Large intestine (tissue), 3 donors: ENCODE data around the gene TRIM67. TPM values are rescaled to one million over a fixed set of nuclear protein-coding genes. Genes with fewer than 3 reads are reported as not detected.
"Not testable (repeated sequence)": the region's sequence is repeated elsewhere in the genome, so short reads cannot be mapped to it uniquely, and the experiment has no call there.

Source experiments
- DNase-seq, 2 donors: peaks; one replicate each; pipeline versions ENCODE4 v3.0.0 to v3.0.0-alpha.2; 2013
- H3K27ac ChIP-seq: one replicate; pipeline ENCODE4 v1.5.1; 2013; ENCODE audit warnings: low read length
- H3K27me3 ChIP-seq: 2 replicates; pipeline ENCODE4 v1.6.1; 2013; ENCODE audit warnings: low read length; ENCODE audit not compliant: control insufficient read depth, insufficient read depth
- H3K36me3 ChIP-seq: 2 replicates; pipeline ENCODE4 v1.6.1; 2013; ENCODE audit warnings: low read length; ENCODE audit not compliant: control insufficient read depth, insufficient read depth
- H3K4me1 ChIP-seq: one replicate; pipeline ENCODE4 v1.6.1; 2013; ENCODE audit warnings: low read length; ENCODE audit not compliant: control insufficient read depth, insufficient read depth
- H3K4me3 ChIP-seq: one replicate; pipeline ENCODE4 v1.5.1; 2013; ENCODE audit warnings: low read length
- H3K9me3 ChIP-seq: one replicate; pipeline ENCODE4 v1.6.1; 2013; ENCODE audit warnings: mild to moderate bottlenecking, low read depth, low read length, moderate library complexity; ENCODE audit not compliant: control insufficient read depth
- WGBS: methylation state at CpG from one replicate; pipeline ENCODE4 v1.1.5; 2013; ENCODE audit warnings: low lambda C conversion rate; ENCODE audit not compliant: insufficient coverage; 5-methylcytosine and 5-hydroxymethylcytosine counted together
- polyA plus RNA-seq: library from polyadenylated mRNA; unstranded; fragments of 120-200 nt; gene quantifications from one replicate; pipeline ENCODE4 v1.2.1, GENCODE V29; 2013

Gene TRIM67
- polyA plus RNA-seq, 1 donor = 1.1 TPM

- not testable (repeated sequence) for H3K4me3 ChIP-seq, H3K36me3 ChIP-seq, H3K4me1 ChIP-seq, H3K9me3 ChIP-seq, DNase-seq, H3K27me3 ChIP-seq, H3K27ac ChIP-seq
- no CpG with 5 or more reads among the region's 8 CpGs for WGBS
Measured at GRCh38 chr1:231132591-231132990, 29.3 kb upstream of the TRIM67 start.

GRCh38 chr1:231134624-231135023, 27.2 kb upstream of the TRIM67 start:
- H3K4me3 ChIP-seq = no peak overlapping the region
- H3K36me3 ChIP-seq = no peaks in the 10 kb centered on the region
- H3K4me1 ChIP-seq = no peaks in the 10 kb centered on the region
- DNase-seq = no peak
- no peaks in the 10 kb centered on the region for H3K27me3 ChIP-seq
- no peak overlapping the region for H3K27ac ChIP-seq
- H3K9me3 ChIP-seq = no peaks in the 10 kb centered on the region
- WGBS = 100% methylated on average over 1 of the region's 5 CpGs

GRCh38 chr1:231138236-231138635, 23.6 kb upstream of the TRIM67 start:
- no peaks in the 10 kb centered on the region for H3K4me1 ChIP-seq
- no peaks in the 10 kb centered on the region for H3K36me3 ChIP-seq
- H3K9me3 ChIP-seq = no peaks in the 10 kb centered on the region
- H3K27ac ChIP-seq = no peak overlapping the region
- no CpG with 5 or more reads among the region's 1 CpG for WGBS
- H3K27me3 ChIP-seq = peaks cover 7% of the 10 kb centered on the region
- no peak overlapping the region for H3K4me3 ChIP-seq
- DNase-seq = no peak

GRCh38 chr1:231139125-231139649, 22.7 kb upstream of the TRIM67 start:
- 80% methylated on average over 1 of the region's 3 CpGs for WGBS
- Histone ChIP-seq H3K27ac (no peak overlapping the region), H3K36me3 (no peaks in the 10 kb centered on the region), H3K4me1 (no peaks in the 10 kb centered on the region), H3K4me3 (no peak overlapping the region), H3K27me3 (peaks cover 7% of the 10 kb centered on the region), H3K9me3 (no peaks in the 10 kb centered on the region)
- no peak for DNase-seq

GRCh38 chr1:231139659-231140654, 21.9 kb upstream of the TRIM67 start:
- Histone ChIP-seq H3K9me3 (no peaks in the 10 kb centered on the region), H3K4me1 (no peaks in the 10 kb centered on the region), H3K27ac (no peak overlapping the region), H3K27me3 (peaks cover 9% of the 10 kb centered on the region), H3K4me3 (no peak overlapping the region), H3K36me3 (no peaks in the 10 kb centered on the region)
- WGBS = no CpG with 5 or more reads among the region's 8 CpGs
- no peak for DNase-seq

GRCh38 chr1:231144416-231145193, 17.3 kb upstream of the TRIM67 start:
- H3K27ac ChIP-seq = no peak overlapping the region
- H3K4me3 ChIP-seq = no peak overlapping the region
- no CpG with 5 or more reads among the region's 7 CpGs for WGBS

GRCh38 chr1:231147896-231148295, 14.0 kb upstream of the TRIM67 start:
- WGBS = no CpG with 5 or more reads among the region's 3 CpGs
- DNase-seq = no peak
- Histone ChIP-seq H3K27me3 (peaks cover 12% of the 10 kb centered on the region), H3K4me1 (no peaks in the 10 kb centered on the region), H3K9me3 (peaks cover 2% of the 10 kb centered on the region), H3K4me3 (no peak overlapping the region), H3K36me3 (no peaks in the 10 kb centered on the region), H3K27ac (no peak overlapping the region)

More at GRCh38 chr1:231144416-231145193, 17.3 kb upstream of the TRIM67 start:
- no peaks in the 10 kb centered on the region for H3K36me3 ChIP-seq
- H3K27me3 ChIP-seq = peaks cover 19% of the 10 kb centered on the region
- no peak for DNase-seq
- no peaks in the 10 kb centered on the region for H3K9me3 ChIP-seq
- no peaks in the 10 kb centered on the region for H3K4me1 ChIP-seq

GRCh38 chr1:231151811-231152210, 10.0 kb upstream of the TRIM67 start:
- no peak overlapping the region for H3K27ac ChIP-seq
- H3K36me3 ChIP-seq = no peaks in the 10 kb centered on the region
- H3K27me3 ChIP-seq = peaks cover 24% of the 10 kb centered on the region
- no peak overlapping the region for H3K4me3 ChIP-seq
- WGBS = no CpG with 5 or more reads among the region's 1 CpG
- DNase-seq = no peak
- peaks cover 2% of the 10 kb centered on the region for H3K9me3 ChIP-seq
- no peaks in the 10 kb centered on the region for H3K4me1 ChIP-seq

GRCh38 chr1:231153726-231154125, 8.1 kb upstream of the TRIM67 start:
- no peak overlapping the region for H3K27ac ChIP-seq
- H3K27me3 ChIP-seq = peaks cover 21% of the 10 kb centered on the region
- no peaks in the 10 kb centered on the region for H3K4me1 ChIP-seq
- H3K4me3 ChIP-seq = no peak overlapping the region
- no peaks in the 10 kb centered on the region for H3K36me3 ChIP-seq
- no CpG with 5 or more reads among the region's 2 CpGs for WGBS
- no peak for DNase-seq
- peaks cover 2% of the 10 kb centered on the region for H3K9me3 ChIP-seq

GRCh38 chr1:231155808-231156207, 6.0 kb upstream of the TRIM67 start:
- Histone ChIP-seq H3K27me3 (peaks cover 41% of the 10 kb centered on the region), H3K36me3 (no peaks in the 10 kb centered on the region), H3K4me3 (no peak overlapping the region), H3K27ac (no peak overlapping the region), H3K4me1 (no peaks in the 10 kb centered on the region), H3K9me3 (peaks cover 2% of the 10 kb centered on the region)
- whole genome bisulfite sequencing = no CpG with 5 or more reads among the region's 1 CpG
- no peak for DNase-seq
